ENCODE measurements around the gene TFIP11. TPM values are rescaled to one million over a fixed set of nuclear protein-coding genes. Genes with fewer than 3 reads are reported as not detected.

TFIP11 gene
- total and polyA plus RNA-seq, 10 of the 15 experiments (the other 5 are each of a cell fraction or from before 2014, with no cell fraction given): 14.2 to 43.3 (median 31.9) TPM

- H3K27me3 ChIP-seq (replicated peaks in 1 of 2; ENCODE audit: control insufficient read depth in 2 of 2, insufficient read depth in 2 of 2, low read length in 1 of 2): no peaks in the 10 kb centered on the region
- peak overlapping the region; percentile 88 for H3K27ac ChIP-seq (ENCODE audit: control insufficient read depth, insufficient read depth)
- POLR2A ChIA-PET: interaction anchor here (0.5 to 3.6 kb wide), 7 partner anchors 28 to 547 kb away, joined by 3 to 18 read pairs (median 6); partner anchors contain the start of gene TFIP11
- WGBS (ENCODE audit: insufficient coverage, insufficient replicate concordance, low lambda C conversion rate, missing lambda C conversion rate): under 1% methylated on average over 6 of the region's 6 CpGs
- SMC1A ChIA-PET (ENCODE audit: uncharacterized antibody, unreplicated experiment): interaction anchor here (1.1 to 2.3 kb wide), 10 partner anchors 18 to 189 kb away, joined by 3 to 15 read pairs (median 4); no protein-coding TSS in a partner anchor
- RAD21 ChIA-PET (ENCODE audit: unreplicated experiment): interaction anchor here (1.4 to 1.6 kb wide), 2 partner anchors 181 to 188 kb away, joined by 4 read pairs; no protein-coding TSS in a partner anchor
- H3K79me2 ChIP-seq (ENCODE audit: control insufficient read depth, insufficient read depth, low read length): peaks cover 46% of the 10 kb centered on the region
- no peak overlapping the region for H2AFZ ChIP-seq (ENCODE audit: control insufficient read depth, low read depth, low read length)
- intact Hi-C loops (cut with micrococcal nuclease; ENCODE audit: unreplicated experiment) (loop anchor here (5.0 kb wide), 1 partner anchor 52 kb away; no protein-coding TSS in a partner anchor), in situ Hi-C loops (cut with MboI) (no loop called here)
- H3K9ac ChIP-seq (ENCODE audit: control insufficient read depth, insufficient read depth, low read length): peak overlapping the region; percentile 85; the same call in 1 of the 2 replicates
- DNase-seq (ENCODE audit: low read depth, low spot score): no peak
- TSS peak; percentile 61 for BruUV-seq (replicated peaks)
- peaks cover 1 to 8% of the 10 kb centered on the region in 2 experiments for H3K36me3 ChIP-seq (ENCODE audit: control insufficient read depth in 2 of 2, insufficient read depth in 2 of 2, low read length in 1 of 2)
- ATAC-seq: 0 out of 3 replicates have a peak, but pooled peaks have one; percentile 8
- peaks cover 19% of the 10 kb centered on the region for H3K4me1 ChIP-seq (ENCODE audit: control insufficient read depth, insufficient read depth, low read length)
- H4K20me1 ChIP-seq (ENCODE audit: control insufficient read depth, insufficient read depth): no peaks in the 10 kb centered on the region
- TF ChIP-seq USF1 (IDR thresholded peaks at IDR 0.05; ENCODE audit: borderline replicate concordance, extremely low read length, insufficient read depth, low read depth, low read length) (no peak), RAD51 (IDR thresholded peaks at IDR 0.05) (peak; percentile 89), ATF2 (IDR thresholded peaks at IDR 0.05; ENCODE audit: low read length) (no peak), MEF2B (IDR thresholded peaks at IDR 0.05; ENCODE audit: partially characterized antibody, poor library complexity, severe bottlenecking) (peak; percentile 9), BHLHE40 (IDR thresholded peaks at IDR 0.05; ENCODE audit: borderline replicate concordance in 1 of 2, low read depth in 2 of 2, low read length in 1 of 2) (peak; percentile 5 to 61; a peak in 2 of 4 replicates)
- TF ChIP-seq, protein P1, sequence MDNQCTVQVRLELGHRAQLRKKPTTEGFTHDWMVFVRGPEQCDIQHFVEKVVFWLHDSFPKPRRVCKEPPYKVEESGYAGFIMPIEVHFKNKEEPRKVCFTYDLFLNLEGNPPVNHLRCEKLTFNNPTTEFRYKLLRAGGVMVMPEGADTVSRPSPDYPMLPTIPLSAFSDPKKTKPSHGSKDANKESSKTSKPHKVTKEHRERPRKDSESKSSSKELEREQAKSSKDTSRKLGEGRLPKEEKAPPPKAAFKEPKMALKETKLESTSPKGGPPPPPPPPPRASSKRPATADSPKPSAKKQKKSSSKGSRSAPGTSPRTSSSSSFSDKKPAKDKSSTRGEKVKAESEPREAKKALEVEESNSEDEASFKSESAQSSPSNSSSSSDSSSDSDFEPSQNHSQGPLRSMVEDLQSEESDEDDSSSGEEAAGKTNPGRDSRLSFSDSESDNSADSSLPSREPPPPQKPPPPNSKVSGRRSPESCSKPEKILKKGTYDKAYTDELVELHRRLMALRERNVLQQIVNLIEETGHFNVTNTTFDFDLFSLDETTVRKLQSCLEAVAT (IDR thresholded peaks at IDR 0.05): no peak
- TF ChIP-seq, protein P2, sequence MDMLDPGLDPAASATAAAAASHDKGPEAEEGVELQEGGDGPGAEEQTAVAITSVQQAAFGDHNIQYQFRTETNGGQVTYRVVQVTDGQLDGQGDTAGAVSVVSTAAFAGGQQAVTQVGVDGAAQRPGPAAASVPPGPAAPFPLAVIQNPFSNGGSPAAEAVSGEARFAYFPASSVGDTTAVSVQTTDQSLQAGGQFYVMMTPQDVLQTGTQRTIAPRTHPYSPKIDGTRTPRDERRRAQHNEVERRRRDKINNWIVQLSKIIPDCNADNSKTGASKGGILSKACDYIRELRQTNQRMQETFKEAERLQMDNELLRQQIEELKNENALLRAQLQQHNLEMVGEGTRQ (IDR thresholded peaks at IDR 0.05; ENCODE audit: borderline replicate concordance, low read depth, low read length): peak; percentile 43; the same call in 1 of the 2 replicates
- H3K9me3 ChIP-seq (replicated peaks; ENCODE audit: control insufficient read depth, insufficient read depth, low read length): no peaks in the 10 kb centered on the region
- peak overlapping the region; percentile 50 for H3K4me2 ChIP-seq (ENCODE audit: control insufficient read depth, insufficient read depth)
- H3K4me3 ChIP-seq: peak overlapping the region; percentile 97
- no peak for FAIRE-seq
- CTCF ChIA-PET: interaction anchor here (1.1 to 7.1 kb wide), 8 partner anchors 10 to 188 kb away, joined by 3 to 47 read pairs (median 6); partner anchors contain the start of gene TFIP11
These were observed 27.9 kb downstream of the TFIP11 start for GRCh38 chr22:26484360-26484706.

Measured in GM12878 (cell line).